Measurements from ENCODE around the gene L1CAM.

DNA sequence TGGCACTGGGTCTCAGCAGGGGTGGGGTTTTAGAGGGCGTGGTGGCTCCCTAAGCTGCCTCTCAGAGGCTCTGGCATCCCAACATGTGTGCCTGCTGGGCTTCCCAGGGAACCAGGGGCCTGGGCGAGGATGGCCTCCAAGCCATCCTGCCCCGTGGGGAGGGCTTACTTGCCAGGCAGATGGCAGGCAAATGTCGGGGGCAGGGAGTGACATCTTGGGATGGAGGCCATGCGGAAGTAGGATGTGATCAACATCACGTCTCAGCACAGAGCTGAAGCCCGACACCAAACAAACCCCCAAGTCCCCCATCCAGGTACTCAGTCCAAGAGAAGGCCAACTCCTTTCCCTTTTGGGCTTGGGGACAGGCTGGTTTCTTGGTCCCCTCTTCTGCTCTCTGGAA is 4.7 kb downstream of the L1CAM start:
- TF ChIP-seq, protein P1, sequence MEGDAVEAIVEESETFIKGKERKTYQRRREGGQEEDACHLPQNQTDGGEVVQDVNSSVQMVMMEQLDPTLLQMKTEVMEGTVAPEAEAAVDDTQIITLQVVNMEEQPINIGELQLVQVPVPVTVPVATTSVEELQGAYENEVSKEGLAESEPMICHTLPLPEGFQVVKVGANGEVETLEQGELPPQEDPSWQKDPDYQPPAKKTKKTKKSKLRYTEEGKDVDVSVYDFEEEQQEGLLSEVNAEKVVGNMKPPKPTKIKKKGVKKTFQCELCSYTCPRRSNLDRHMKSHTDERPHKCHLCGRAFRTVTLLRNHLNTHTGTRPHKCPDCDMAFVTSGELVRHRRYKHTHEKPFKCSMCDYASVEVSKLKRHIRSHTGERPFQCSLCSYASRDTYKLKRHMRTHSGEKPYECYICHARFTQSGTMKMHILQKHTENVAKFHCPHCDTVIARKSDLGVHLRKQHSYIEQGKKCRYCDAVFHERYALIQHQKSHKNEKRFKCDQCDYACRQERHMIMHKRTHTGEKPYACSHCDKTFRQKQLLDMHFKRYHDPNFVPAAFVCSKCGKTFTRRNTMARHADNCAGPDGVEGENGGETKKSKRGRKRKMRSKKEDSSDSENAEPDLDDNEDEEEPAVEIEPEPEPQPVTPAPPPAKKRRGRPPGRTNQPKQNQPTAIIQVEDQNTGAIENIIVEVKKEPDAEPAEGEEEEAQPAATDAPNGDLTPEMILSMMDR (IDR thresholded peaks at IDR 0.05) = no peak
- TF ChIP-seq POLR2A (IDR thresholded peaks at IDR 0.05) (no peak), POLR2AphosphoS5 (IDR thresholded peaks at IDR 0.05) (no peak)
